ENCODE data around the gene RBM20.
A peak's percentile ranks its signal among the peaks of the same experiment; 100 is the strongest.
"Not testable (repeated sequence)": the region's sequence is repeated elsewhere in the genome, so short reads cannot be mapped to it uniquely, and the experiment has no call there.

RBM20 gene

DNA sequence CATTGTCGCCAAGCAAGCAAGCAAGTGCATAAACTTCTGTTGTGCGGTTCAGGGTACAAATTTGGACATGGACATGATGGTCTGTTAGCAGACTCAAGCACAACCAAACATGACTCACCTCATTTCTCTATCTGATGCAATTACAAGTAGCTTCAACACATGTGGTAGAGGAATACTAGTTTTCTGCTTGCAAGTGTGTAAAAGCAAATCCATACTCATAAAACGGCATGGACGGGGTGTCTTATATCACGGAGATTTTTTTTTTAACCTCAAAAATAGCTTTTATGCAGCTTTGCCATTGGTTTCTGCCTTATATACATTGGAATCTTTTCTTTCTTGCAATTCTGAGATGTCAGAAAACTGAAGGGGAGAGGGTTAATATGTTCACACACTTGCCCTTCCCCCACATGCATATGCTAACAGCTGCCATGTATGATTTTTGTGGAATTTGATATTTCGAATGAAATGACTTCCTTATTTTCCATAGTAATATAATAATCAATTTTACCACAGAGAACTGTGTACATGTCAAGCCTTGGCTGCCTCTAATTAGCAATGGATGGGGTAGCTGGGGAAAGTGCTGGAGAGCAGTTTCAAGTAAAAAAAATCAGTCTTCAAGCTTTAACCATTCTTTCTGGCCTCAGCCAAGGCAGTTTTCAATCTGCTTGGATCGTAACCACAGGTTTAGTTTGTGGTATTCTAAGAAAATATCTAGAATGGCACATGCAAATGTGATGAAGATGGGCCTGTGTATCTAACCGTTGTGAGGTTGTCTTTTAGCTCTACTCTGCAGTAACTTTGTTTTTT lies 121.6 kb downstream of the RBM20 start:
- no peak for DNase-seq

DNA sequence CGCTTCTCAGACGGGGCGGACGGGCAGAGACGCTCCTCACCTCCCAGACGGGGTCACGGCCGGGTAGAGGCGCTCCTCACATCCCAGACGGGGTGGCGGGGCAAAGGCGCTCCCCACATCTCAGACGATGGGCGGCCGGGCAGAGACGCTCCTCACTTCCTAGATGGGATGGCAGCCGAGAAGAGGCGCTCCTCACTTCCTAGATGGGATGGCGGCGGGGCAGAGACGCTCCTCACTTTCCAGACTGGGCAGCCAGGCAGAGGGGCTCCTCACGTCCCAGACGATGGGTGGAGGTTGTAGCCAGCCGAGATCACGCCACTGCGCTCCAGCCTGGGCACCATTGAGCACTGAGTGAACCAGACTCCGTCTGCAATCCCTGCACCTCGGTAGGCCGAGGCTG lies 123.5 kb downstream of the RBM20 start:
- not testable (repeated sequence) for DNase-seq

DNA sequence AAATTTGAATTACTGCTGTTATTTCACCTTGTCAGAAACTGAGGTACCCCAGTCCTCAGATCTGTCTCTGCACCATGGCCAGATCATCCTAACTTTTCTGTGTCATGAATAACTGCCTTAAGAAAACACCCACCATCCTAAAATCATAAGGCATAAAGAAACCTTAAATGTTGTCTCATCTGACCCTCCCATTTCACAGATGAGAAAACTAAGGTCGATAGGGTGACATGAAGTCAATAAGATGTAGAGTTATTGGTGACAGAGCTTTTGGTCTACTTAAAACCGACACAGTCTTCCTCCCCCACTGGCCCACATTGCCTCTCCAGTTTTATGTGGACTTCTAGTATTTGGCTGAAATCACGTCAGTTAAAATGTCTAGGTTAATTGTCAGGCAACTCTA lies 126.1 kb downstream of the RBM20 start:
- no peak for DNase-seq

DNA sequence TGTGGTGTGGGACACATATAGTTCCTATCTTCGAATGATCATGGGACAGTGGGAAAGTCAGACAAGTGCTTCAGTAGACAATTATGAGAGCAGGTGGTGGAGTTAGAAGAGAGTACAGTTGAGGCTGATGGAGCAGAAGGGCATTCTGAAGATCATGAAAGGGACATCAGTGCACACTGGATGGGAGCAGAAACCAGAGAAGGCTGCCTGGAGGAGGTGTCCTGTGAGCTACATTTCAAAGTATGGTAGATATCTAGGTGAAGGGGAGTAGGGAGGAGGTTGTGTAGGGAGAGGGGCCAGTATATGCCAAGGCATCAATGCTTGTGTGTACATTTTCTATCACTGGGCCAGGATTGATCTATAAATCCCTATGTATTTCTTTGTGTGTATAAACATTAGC lies 127.3 kb downstream of the RBM20 start:
- DNase-seq = no peak

DNA sequence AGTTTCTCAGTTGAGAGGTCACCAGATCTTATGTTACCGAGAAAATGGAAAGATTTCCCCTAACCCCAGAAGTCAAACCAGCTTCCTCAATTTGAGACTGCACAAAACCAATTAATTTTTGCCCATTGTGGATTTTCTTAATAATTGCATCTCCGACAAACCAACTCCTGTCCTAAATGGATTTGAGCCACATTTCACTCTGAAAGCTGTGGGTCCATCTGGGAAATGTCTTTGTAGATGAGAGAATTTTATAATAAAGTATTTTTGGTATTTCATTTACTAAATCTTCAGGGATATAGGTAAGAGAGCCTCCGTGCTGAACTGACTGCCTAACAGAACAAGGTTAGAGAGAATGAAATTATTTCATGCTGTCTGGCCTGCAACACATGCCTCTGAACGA lies 127.9 kb downstream of the RBM20 start:
- no peak for DNase-seq

DNA sequence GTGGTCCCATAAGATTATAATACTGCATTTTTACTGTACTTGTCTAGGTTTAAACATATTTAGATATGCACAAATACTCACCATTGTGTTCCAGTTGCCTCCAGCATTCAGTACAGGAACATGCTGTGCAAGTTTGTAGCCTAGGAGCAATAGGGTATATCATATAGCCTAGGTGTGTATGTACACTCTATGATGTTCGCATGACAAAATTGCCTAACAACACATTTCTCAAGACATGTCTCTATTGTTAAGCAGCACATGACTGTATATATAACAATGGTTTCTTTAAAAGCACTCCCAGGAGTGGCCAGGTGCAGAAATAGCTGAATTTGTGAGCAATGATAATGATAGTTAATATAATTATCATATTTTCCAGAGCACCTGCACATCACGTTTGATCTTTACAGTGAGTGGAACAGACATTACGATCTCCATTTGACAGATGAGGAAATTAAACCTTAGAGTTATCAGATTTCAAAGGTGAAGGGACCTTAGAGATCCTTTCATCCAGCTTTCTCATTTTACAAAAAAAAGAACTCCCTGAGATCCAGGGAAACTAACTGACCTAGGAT lies 128.4 kb downstream of the RBM20 start:
- DNase-seq = no peak

DNA sequence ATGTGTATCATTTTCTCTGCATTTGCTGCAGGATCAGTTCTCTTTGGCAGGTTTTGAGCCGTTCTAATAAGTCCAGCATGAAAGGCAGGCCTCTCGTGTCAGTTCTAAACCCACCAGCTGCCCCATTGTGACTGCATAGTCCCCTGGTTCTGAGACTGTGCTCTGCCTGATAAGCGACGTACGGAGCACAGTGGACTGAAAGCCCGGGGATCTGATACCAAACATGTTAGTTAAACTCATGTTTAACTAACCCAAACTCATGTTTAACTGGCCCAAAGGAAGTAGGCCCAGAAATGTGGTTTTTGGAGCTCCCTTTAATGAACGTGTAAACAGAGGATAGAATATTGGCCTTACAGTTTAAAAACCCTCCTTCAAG lies 129.5 kb downstream of the RBM20 start:
- no peak for DNase-seq

DNA sequence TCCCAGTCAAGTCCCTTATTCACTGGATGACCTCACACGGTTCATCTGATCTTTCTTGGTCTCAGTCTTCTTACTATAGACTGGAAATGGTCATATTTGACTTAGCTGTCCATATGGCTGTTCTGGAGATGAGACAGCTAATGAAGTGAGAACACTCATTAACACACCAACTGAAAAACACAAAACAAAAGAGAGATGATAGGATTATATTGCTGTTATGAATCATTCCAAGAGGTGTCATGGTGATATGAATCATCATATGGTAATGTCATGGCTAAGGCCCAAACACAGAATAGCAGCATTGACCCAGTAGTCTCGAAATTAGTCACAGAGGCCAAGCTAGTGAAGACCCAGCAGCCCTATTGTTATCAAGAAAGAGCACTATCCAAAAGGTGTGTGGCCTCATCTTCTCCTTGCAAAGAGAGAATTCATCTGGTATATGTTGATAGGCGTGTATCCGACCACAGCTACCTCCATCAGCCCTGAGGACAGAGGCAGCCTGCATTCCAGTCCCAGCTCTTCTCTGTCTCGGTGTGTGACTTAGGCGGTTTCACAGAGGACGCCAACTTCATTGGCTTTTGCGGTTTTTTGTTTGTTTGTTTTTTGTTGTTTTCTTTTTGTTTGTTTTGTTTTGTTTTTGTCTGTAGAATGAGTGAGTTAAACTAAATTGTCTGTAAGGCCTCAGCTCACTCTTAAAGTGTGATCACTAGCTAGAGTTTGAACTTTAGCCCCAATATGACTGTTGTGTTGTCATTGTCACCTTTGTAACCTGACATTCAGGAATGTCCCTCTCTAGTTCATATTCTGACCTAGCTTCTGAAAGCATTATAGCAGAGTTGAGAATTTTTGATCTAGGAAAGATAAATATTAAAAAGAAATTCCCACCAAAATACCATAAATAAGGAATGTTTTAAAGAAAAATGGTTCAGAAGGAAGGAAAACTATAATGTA lies 130.2 kb downstream of the RBM20 start:
- peak; percentile 63 for DNase-seq

DNA sequence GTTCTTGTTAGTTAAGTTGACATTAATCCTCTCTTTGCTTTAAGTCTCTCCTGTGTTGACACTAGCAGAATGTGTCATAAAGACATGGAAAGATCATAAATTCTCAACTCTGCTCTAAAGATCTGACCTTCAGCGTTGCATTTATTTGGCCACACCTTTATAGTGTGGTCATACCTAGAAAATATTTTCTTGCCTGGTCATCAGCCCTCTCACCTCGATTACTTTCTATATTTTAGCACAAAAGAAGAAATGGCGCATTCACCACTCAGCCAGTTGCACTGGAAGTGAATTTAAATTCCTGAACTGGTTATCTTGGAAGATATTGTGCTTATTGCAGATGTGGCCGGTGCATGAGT lies 130.9 kb downstream of the RBM20 start:
- no peak for DNase-seq

DNA sequence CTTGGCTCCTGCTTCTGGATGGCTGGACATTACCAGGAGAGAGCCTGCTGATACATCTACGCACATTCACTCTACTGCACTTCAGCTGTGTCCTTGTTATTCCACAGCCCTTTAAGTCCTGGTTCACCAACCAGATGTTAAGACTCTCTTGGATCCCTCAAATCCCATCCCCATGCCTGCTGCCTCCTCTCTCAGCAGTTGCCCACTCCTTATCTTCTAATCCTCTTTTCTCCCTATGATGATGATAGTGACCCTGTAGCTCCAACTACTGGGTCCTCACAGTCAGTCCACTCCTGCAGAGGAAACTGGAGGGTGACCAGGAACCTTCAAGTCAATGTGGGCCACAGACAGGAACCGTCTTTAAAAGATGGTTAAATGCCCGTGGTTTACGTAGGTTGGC lies 131.3 kb downstream of the RBM20 start:
- DNase-seq = no peak

DNA sequence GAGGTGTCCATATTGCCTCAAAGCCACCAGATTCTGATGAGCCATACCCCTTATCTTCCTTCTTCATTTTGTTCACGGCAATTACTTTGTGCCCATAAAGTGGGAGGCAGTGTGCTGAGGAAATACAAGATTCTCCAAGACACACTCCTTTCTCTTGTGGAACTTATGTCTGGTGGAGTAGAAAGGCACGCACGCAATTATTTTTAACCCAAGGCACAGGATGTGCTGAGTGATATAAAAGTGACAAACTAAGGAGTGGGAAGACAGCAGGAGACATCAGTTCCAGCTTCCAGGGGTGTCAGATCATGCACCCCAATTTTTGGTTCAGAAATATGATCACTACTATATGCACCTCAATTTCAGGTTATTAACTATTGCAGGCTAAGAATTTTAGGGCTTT lies 132.9 kb downstream of the RBM20 start:
- DNase-seq = no peak

DNA sequence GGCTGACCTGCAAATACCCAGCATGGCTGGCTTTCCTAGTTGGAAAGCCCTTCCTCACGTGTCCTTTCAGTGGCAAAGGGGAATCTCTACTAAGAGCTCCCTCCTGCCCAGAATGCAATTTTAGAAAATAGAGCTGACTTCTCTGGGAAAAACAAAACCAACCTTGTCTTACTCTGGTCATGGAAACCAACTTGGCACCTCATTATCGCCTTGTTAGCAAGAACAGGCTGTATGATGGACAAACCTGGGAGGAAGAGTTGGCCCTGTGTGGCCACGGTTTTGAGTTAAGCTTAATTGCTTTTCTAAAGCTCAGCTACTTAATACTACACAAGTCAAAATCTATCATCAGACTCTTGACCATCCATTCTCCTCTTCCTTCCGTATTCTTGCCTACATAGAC lies 133.5 kb downstream of the RBM20 start:
- DNase-seq = no peak

DNA sequence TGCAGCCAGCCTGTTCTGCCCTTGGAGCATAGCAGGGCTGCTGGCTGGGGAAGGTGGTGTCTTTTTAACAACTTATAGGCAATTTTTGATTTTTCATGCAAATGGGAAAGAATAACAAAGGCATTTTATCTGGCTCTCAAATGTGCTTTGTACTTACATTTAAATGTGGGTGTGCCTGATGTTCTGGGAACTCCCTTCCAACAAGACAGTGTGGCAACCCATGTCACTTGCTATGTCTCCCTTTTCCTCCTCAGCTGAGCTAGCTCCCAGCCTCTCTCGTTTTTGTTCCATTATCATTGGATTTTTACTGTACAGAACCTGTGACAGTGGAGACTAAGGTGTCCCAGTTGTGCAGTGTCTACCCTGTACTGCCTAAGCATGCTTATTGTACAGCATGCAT lies 134.1 kb downstream of the RBM20 start:
- no peak for DNase-seq

DNA sequence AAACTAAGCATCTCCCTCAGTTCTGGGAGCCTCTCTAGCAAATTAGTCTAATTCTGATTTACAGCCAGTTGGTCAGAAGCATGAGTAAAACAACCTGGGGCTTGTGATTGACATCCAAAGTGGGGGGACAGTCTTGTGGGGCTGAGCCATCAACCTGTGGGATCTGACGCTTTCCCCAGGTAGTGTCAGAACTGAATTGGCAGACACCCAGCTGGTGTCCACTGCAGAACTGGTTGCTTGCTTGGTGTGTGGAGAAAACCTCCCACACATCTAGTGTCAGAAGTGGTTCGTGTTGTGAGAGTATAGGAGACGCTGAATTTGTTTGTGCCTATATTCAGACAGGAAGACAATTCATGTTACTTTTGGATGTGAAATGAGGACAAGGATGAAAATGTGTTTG lies 135.4 kb downstream of the RBM20 start:
- DNase-seq = no peak

DNA sequence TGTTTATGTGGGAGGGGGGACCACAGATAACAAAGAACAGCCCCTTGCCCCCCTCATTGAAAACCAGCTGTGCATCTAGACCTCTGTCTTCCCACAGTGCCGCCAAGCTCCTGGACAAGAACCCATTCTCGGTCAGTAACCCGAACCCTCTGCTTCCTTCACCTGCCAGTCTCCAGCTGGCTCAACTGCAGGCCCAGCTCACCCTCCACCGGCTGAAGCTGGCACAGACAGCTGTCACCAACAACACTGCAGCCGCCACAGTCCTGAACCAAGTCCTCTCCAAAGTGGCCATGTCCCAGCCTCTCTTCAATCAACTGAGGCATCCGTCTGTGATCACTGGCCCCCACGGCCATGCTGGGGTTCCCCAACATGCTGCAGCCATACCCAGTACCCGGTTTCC lies 136.6 kb downstream of the RBM20 start:
- no peak for DNase-seq

DNA sequence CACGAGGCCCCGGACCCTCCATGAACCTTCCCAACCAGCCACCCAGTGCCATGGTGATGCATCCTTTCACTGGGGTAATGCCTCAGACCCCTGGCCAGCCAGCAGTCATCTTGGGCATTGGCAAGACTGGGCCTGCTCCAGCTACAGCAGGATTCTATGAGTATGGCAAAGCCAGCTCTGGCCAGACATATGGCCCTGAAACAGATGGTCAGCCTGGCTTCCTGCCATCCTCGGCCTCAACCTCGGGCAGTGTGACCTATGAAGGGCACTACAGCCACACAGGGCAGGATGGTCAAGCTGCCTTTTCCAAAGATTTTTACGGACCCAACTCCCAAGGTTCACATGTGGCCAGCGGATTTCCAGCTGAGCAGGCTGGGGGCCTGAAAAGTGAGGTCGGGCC lies 137.0 kb downstream of the RBM20 start:
- DNase-seq = no peak

DNA sequence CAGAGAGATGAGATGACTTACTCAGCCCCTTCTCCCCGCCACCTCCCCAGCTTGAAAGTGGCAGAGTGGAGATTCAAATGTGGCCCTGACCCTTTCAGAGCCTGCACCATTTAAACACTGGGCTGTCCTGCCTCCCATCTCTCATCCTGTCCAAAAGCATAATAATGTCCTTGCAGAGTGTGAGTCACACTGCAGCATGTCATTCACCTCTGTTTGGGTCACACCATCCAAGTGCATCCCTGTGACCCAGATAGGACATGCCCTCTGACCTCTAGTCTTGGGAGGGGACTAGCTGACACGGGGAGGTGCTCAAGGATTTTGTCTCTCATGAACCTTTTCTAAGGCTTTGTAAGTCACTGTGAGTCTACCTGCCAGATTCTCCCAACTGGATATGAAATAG lies 138.5 kb downstream of the RBM20 start:
- DNase-seq = no peak

DNA sequence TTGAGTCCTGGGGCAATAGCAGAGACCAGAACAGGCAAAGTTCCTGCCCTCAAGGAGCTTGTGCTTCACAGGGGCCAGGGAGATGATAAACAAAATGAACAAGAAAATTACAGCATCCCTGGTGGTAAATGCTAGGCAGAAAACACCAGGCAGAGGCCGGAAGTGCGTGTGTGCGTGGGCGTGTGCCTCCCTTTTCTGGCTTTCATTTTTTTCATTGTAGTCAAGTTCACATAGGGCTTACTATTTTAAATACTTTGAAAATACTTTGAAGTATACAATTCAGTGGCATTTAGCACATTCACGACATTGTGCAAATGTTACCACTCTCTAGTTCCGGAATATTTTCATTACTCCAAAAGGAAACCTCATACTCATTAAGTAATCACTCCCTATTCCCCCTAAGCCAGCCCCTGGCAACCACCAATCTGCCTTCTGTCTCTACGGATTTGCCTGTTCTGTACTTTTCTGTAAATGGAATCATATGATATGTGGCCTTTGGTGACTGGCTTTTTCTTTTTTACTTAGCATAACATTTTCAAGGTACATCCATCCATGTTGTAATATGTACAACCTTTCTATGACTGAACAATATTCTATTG lies 139.5 kb downstream of the RBM20 start:
- DNase-seq = peak; percentile 80

DNA sequence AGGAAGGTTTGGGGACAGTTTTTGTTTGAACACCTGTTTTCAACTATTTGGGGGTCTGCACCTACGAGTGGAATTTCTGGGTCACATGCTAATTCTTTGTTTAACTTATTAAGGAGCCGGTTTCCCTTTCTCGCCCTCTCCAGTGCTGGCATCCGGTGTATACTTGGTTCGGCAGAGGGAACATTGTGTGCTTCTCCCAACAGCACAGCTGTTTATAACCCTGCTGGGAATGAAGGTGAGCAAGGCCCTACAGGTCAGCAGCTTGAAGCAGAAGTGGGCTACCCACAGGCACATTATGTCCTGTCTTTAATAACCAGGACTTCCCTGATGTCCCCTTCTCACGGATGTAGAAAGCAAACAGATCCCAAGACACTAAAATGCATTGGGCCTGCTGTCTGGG lies 140.1 kb downstream of the RBM20 start:
- DNase-seq = no peak

DNA sequence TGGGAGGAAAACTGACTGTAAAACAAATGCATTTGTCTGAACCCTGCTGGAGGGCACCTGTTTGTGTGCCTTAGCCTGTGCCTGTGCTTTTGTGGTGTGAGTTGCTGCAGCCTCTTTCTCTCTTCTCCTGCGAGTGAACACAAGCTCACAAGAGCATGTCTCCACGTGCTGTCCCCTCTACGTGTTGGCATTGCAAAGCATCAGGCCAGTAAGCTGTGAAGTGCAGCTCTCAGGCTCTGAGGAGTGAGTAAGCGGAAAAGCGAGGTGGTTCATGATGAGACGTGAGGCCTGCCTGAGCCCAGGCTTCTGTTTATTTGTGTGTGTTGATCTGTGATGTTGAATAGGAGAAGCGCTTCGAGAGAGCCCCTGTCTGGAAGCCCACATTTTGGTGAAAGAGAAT lies 142.0 kb downstream of the RBM20 start:
- DNase-seq = peak; percentile 31

DNA sequence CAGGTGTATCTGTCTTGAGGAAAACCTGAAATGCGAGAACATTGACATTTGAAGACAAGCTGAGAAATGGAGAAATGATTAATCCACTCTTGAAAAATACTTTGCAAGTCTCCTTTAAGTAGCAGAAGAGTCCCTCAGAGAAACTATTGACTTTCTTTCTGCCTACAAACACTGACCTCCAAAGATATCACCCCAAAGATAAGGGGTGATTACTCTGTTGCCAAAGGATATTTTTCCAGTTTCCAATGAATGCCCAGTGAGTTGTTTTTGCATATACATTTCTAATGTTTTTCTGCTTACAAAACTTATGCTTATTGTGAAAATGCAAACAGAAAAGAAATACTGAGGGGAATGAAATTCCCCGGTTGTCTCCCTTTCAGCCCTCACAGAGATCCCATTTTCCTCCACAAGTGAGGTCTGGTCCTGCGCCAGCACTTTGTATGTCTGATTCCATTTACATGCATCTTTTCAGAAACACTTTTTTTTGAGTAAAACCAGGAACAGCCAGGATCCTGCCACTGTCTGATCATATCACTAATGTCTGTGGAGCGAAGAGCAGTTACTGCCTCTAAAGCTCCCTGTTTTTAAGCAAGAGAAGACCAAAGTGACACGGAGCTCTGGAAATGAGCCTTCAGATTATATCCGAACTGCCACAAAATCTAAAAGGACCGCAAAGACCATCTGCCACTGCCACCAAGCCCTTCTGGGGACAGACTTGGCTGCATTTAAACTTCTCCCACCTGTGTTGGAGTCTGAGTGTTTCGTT lies 144.7 kb downstream of the RBM20 start:
- DNase-seq = no peak

DNA sequence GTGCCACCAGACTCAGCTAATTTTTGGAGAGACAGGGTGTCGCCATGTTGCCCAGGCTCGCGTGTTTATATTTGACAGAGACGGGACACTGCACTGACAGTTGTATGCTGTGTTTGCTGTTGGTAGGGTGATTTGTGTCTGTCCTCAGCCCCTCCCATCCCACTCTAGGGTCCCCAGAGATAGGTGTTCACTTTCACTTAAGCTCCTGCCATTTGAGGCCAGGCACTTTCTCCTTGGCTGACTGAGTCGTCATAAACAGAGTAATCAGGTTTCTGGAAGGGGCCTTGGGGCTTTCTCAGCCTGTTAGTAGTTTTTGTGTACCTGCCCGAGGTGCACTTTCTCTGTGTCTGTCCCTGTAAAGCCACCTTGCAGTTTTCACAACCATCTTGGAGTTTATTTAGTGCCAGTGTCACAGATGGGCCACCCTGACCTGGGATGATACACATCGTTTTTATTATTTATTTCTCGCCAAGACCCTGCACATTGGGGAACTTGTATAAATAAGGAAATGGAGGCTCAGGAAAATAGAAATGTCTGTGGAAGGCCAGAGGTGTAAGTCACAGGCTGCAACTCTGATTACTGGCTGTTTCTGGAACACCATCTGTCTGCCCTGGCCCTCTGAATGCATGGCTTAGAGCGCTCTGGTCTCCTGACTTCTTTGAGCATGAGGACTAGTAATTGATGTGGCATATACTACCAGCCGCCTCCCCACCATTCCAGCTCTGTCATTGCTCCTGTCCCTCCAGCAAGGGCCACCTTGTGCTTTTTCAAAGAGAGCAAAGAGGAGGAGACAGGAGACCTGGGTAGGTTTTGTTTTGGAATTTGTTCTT lies 145.7 kb downstream of the RBM20 start:
- DNase-seq = no peak
